Testis (tissue), 2 donors: ENCODE results near the gene TTC28.

ENCODE experiments used
- POLR2A ChIP-seq: fragments of 450-650 bp; IDR thresholded peaks from one replicate; pipeline ENCODE4 v1.6.1; 2017; ENCODE audit warnings: antibody characterized with exemption, mild to moderate bottlenecking, moderate library complexity
- TF ChIP-seq, protein P1 (sequence below), 3 experiments: fragments of 450-650 bp in 2 of 3; fragments of 200-600 bp in 1 of 3; sonication (generic) in 1 of 3; IDR thresholded peaks; one replicate each; pipeline ENCODE4 v1.5.1; 2016 to 2019; ENCODE audit warnings: antibody characterized with exemption in 3 of 3, mild to moderate bottlenecking in 2 of 3, moderate library complexity in 1 of 3

DNA sequence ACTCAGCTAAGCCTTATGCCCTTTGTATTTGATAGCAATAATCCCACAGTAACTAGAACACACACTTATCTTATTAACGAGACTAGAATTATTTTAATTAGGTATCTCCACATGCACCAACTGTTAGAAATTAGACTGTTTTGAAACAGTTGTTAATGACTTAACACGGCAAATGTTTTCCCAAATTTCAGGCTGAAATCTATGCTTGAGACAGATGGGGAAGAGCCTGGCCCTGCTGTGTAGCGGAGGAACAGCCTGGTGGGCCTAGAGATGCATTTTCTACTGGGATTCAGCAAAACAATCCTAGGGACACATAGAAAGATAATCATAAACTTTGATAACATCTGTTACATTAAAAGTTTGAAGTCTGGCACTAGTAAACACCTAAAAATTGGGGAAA lies 273.4 kb downstream of the TTC28 start:
- TF ChIP-seq, protein P1, sequence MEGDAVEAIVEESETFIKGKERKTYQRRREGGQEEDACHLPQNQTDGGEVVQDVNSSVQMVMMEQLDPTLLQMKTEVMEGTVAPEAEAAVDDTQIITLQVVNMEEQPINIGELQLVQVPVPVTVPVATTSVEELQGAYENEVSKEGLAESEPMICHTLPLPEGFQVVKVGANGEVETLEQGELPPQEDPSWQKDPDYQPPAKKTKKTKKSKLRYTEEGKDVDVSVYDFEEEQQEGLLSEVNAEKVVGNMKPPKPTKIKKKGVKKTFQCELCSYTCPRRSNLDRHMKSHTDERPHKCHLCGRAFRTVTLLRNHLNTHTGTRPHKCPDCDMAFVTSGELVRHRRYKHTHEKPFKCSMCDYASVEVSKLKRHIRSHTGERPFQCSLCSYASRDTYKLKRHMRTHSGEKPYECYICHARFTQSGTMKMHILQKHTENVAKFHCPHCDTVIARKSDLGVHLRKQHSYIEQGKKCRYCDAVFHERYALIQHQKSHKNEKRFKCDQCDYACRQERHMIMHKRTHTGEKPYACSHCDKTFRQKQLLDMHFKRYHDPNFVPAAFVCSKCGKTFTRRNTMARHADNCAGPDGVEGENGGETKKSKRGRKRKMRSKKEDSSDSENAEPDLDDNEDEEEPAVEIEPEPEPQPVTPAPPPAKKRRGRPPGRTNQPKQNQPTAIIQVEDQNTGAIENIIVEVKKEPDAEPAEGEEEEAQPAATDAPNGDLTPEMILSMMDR (IDR thresholded peaks at IDR 0.05) = no peak
- no peak for TF ChIP-seq POLR2A
